K562 (cell line): ENCODE data around the gene RYR1. TPM values are rescaled to one million over a fixed set of nuclear protein-coding genes. Genes with fewer than 3 reads are reported as not detected.

Experiments used
- DACH1 ChIP-seq: fragments of 450-650 bp; IDR thresholded peaks from 2 replicates; pipeline ENCODE4 v1.6.1; 2018; ENCODE audit not compliant: partially characterized antibody
- MCM3 ChIP-seq: fragments of 450-650 bp; IDR thresholded peaks from 2 replicates; pipeline ENCODE4 v1.6.1; 2016
- PML ChIP-seq: IDR thresholded peaks from 2 replicates; pipeline ENCODE4 v1.6.1; 2012; ENCODE audit warnings: low read length, inconsistent platforms
- POLR2G ChIP-seq: fragments of 200-400 bp; formaldehyde crosslinking; IDR thresholded peaks from 2 replicates; pipeline ENCODE4 v1.6.1; 2017; ENCODE audit warnings: low read depth, mild to moderate bottlenecking, antibody characterized with exemption, low read length, moderate library complexity
- SRF ChIP-seq, 2 experiments: fragments of 250-450, 450-650 bp in 1 of 2; sonication (Bioruptor Pico) in 1 of 2; sonication (generic) in 1 of 2; formaldehyde crosslinking; IDR thresholded peaks; 2 replicates each; pipeline versions ENCODE4 v1.5.0 to v1.5.1; 2020 to 2022; ENCODE audit warnings: mild to moderate bottlenecking in 1 of 2, missing genetic modification reagents in 1 of 2
- ZBED1 ChIP-seq: IDR thresholded peaks from 2 replicates; pipeline ENCODE4 v1.6.1; 2014
- ZC3H8 ChIP-seq: fragments of 450-650 bp; IDR thresholded peaks from 2 replicates; pipeline ENCODE4 v1.6.1; 2017
- ZNF143 ChIP-seq: sonication (generic); formaldehyde crosslinking; IDR thresholded peaks from 2 replicates; pipeline ENCODE4 v1.9.0; 2022; ENCODE audit warnings: mild to moderate bottlenecking, missing genetic modification reagents
- ZNF431 ChIP-seq: sonication (generic); formaldehyde crosslinking; IDR thresholded peaks from 2 replicates; pipeline ENCODE4 v1.8.0; 2022; ENCODE audit warnings: mild to moderate bottlenecking, missing genetic modification reagents
- polyA plus RNA-seq, 8 experiments: library from polyadenylated mRNA; depleted of rRNA in 4 of 8; stranded (reverse) in 5 of 8; unstranded in 3 of 8; fragments of >200 nt; fragmentation: Nextera tagmentation in 2 of 8; fragmentation: Illumina TruSeq in 1 of 8; extraction: Ambion mirVana in 2 of 8; extraction: Trizol in 1 of 8; gene quantifications; 2 replicates each; pipeline versions ENCODE4 v1.2.1 to v1.2.3, GENCODE V29; 2011 to 2014; ENCODE audit warnings: inconsistent platforms in 1 of 8, missing spikeins in 1 of 8
- total RNA-seq, 7 experiments: library from RNA; depleted of rRNA in 6 of 7; stranded (reverse); fragments of >200 nt in 6 of 7; fragmentation: Illumina TruSeq in 2 of 7; extraction: Trizol in 2 of 7; gene quantifications; 2 replicates each; pipeline versions ENCODE4 v1.2.1 to v1.2.3, GENCODE V29; 2011 to 2021; ENCODE audit warnings: low replicate concordance in 1 of 7
- TF ChIP-seq, protein P1 (sequence below): fragments of 450-650 bp; IDR thresholded peaks from 2 replicates; pipeline ENCODE4 v1.6.1; 2016; ENCODE audit warnings: low read depth
- TF ChIP-seq, protein P2 (sequence below), 3 experiments: IDR thresholded peaks in 2 of 3; conservative IDR thresholded peaks in 1 of 3; 2 replicates each; pipeline ENCODE4 v1.5.1; 2011 to 2012; ENCODE audit warnings: low read length in 3 of 3, mild to moderate bottlenecking in 3 of 3, control low read depth in 2 of 3, improper control_type of control experiment in 1 of 3, inconsistent platforms in 1 of 3, low read depth in 1 of 3, mixed read lengths in 1 of 3, moderate library complexity in 1 of 3; ENCODE audit not compliant: insufficient read depth in 2 of 3

Gene RYR1
- total and polyA plus RNA-seq, 9 of the 15 experiments (the other 6 are each of a cell fraction or from before 2014, with no cell fraction given), result 0.11 to 7.4 (median 3.7) TPM

DNA sequence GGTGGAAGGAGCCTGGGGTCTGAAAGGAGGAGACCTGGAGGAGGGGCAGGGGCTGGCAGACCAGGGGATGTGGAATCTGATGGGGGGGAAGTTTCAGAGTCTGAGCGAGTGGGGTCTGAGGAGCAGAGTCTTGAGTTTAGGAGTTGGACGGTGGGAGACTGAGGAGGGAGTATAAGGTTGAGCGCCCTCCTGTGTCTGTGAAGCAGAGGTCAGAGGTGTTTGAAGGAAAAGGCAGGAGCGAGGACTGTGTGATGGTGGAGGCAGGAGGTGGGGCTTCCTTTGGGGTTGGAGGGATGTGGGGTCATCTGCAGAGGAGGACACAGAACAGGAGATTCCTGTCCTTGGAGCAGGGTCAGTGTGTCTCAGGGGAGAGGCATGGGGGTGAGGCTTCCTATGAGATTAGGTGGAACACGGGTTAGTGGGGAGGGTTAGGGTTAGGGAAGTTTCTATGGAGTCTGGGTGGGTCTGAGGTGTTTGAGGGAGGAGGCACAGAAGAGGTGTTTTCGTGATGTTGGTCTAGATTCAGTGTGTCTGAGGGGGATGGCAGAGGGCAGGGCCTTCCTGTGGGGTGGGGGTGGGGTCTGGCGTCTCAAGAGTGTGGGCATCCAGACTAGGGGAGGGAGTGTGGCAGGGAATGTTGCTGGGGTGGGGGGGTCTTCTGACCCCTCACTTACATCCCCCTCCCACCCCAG, 8.3 kb downstream of the RYR1 start (continued):
- TF ChIP-seq, protein P1, sequence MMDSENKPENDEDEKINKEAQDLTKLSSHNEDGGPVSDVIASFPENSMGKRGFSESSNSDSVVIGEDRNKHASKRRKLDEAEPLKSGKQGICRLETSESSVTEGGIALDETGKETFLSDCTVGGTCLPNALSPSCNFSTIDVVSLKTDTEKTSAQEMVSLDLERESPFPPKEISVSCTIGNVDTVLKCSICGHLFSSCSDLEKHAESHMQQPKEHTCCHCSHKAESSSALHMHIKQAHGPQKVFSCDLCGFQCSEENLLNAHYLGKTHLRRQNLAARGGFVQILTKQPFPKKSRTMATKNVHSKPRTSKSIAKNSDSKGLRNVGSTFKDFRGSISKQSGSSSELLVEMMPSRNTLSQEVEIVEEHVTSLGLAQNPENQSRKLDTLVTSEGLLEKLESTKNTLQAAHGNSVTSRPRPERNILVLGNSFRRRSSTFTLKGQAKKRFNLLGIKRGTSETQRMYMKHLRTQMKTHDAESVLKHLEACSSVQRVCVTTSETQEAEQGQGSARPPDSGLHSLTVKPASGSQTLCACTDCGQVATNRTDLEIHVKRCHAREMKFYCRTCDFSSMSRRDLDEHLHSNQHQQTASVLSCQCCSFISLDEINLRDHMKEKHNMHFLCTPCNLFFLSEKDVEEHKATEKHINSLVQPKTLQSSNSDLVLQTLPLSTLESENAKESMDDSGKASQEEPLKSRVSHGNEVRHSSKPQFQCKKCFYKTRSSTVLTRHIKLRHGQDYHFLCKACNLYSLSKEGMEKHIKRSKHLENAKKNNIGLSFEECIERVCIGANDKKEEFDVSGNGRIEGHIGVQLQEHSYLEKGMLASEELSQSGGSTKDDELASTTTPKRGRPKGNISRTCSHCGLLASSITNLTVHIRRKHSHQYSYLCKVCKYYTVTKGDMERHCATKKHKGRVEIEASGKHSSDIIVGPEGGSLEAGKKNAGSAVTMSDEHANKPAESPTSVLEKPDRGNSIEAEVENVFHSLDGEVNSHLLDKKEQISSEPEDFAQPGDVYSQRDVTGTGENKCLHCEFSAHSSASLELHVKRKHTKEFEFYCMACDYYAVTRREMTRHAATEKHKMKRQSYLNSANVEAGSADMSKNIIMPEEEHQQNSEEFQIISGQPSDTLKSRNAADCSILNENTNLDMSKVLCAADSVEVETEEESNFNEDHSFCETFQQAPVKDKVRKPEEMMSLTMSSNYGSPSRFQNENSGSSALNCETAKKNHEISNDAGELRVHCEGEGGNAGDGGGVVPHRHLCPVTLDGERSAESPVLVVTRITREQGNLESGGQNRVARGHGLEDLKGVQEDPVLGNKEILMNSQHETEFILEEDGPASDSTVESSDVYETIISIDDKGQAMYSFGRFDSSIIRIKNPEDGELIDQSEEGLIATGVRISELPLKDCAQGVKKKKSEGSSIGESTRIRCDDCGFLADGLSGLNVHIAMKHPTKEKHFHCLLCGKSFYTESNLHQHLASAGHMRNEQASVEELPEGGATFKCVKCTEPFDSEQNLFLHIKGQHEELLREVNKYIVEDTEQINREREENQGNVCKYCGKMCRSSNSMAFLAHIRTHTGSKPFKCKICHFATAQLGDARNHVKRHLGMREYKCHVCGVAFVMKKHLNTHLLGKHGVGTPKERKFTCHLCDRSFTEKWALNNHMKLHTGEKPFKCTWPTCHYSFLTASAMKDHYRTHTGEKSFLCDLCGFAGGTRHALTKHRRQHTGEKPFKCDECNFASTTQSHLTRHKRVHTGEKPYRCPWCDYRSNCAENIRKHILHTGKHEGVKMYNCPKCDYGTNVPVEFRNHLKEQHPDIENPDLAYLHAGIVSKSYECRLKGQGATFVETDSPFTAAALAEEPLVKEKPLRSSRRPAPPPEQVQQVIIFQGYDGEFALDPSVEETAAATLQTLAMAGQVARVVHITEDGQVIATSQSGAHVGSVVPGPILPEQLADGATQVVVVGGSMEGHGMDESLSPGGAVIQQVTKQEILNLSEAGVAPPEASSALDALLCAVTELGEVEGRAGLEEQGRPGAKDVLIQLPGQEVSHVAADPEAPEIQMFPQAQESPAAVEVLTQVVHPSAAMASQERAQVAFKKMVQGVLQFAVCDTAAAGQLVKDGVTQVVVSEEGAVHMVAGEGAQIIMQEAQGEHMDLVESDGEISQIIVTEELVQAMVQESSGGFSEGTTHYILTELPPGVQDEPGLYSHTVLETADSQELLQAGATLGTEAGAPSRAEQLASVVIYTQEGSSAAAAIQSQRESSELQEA, result no peak
- TF ChIP-seq PML (no peak), ZNF143 (no peak), SRF (CRISPR knock-in tag; IDR thresholded peaks at IDR 0.05) (no peak), ZNF431 (CRISPR knock-in tag) (no peak), DACH1 (no peak), POLR2G (no peak), ZBED1 (no peak), MCM3 (no peak), ZC3H8 (no peak)
- TF ChIP-seq, protein P2, sequence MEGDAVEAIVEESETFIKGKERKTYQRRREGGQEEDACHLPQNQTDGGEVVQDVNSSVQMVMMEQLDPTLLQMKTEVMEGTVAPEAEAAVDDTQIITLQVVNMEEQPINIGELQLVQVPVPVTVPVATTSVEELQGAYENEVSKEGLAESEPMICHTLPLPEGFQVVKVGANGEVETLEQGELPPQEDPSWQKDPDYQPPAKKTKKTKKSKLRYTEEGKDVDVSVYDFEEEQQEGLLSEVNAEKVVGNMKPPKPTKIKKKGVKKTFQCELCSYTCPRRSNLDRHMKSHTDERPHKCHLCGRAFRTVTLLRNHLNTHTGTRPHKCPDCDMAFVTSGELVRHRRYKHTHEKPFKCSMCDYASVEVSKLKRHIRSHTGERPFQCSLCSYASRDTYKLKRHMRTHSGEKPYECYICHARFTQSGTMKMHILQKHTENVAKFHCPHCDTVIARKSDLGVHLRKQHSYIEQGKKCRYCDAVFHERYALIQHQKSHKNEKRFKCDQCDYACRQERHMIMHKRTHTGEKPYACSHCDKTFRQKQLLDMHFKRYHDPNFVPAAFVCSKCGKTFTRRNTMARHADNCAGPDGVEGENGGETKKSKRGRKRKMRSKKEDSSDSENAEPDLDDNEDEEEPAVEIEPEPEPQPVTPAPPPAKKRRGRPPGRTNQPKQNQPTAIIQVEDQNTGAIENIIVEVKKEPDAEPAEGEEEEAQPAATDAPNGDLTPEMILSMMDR (IDR thresholded peaks at IDR 0.05 in 2 of 3, conservative IDR thresholded peaks at IDR 0.05 in 1 of 3; ENCODE audit: insufficient read depth in 2 of 3, low read depth in 1 of 3, low read length in 3 of 3), result peak; percentile 64 to 69 (median 67)
